SK-N-SH (cell line): Measurements from ENCODE around the gene CLEC16A.

Source experiments
- CHD2 ChIP-seq: fragments of 150-350 bp; IDR thresholded peaks from 2 replicates; pipeline ENCODE4 v1.6.1; 2018; ENCODE audit warnings: low read length; ENCODE audit not compliant: partially characterized antibody
- ELF1 ChIP-seq: IDR thresholded peaks from 2 replicates; pipeline ENCODE4 v1.4.0; 2012
- MAX ChIP-seq: IDR thresholded peaks from 2 replicates; pipeline ENCODE4 v1.4.0; 2012; ENCODE audit warnings: low read depth
- POLR2AphosphoS5 ChIP-seq: IDR thresholded peaks from 2 replicates; pipeline ENCODE4 v1.6.1; 2012; ENCODE audit warnings: low read depth, low read length
- RAD21 ChIP-seq: IDR thresholded peaks from 2 replicates; pipeline ENCODE4 v1.6.1; 2012; ENCODE audit warnings: mild to moderate bottlenecking, low read length
- RFX5 ChIP-seq: IDR thresholded peaks from 2 replicates; pipeline ENCODE4 v1.6.1; 2012; ENCODE audit warnings: mild to moderate bottlenecking, improper control_type of control experiment, low read length
- SMC3 ChIP-seq: IDR thresholded peaks from 2 replicates; pipeline ENCODE4 v1.6.1; 2012; ENCODE audit warnings: low read depth, low read length, improper control_type of control experiment
- TCF12 ChIP-seq: IDR thresholded peaks from 2 replicates; pipeline ENCODE4 v1.4.0; 2012
- ZBTB33 ChIP-seq: IDR thresholded peaks from 2 replicates; pipeline ENCODE4 v1.4.0; 2012; ENCODE audit warnings: low read depth, borderline replicate concordance
- TF ChIP-seq, protein P1 (sequence below): fragments of 200-600 bp; sonication (generic); IDR thresholded peaks from 2 replicates; pipeline ENCODE4 v1.6.1; 2017; ENCODE audit warnings: antibody characterized with exemption, mild to moderate bottlenecking, moderate library complexity
- TF ChIP-seq, protein P2 (sequence below): fragments of 150-350 bp; IDR thresholded peaks from 2 replicates; pipeline ENCODE4 v1.6.1; 2017; ENCODE audit warnings: antibody characterized with exemption, low read length, low read depth, borderline replicate concordance

GRCh38 chr16:11211061-11211976 is 267.0 kb downstream of the CLEC16A start:
- TF ChIP-seq, protein P1, sequence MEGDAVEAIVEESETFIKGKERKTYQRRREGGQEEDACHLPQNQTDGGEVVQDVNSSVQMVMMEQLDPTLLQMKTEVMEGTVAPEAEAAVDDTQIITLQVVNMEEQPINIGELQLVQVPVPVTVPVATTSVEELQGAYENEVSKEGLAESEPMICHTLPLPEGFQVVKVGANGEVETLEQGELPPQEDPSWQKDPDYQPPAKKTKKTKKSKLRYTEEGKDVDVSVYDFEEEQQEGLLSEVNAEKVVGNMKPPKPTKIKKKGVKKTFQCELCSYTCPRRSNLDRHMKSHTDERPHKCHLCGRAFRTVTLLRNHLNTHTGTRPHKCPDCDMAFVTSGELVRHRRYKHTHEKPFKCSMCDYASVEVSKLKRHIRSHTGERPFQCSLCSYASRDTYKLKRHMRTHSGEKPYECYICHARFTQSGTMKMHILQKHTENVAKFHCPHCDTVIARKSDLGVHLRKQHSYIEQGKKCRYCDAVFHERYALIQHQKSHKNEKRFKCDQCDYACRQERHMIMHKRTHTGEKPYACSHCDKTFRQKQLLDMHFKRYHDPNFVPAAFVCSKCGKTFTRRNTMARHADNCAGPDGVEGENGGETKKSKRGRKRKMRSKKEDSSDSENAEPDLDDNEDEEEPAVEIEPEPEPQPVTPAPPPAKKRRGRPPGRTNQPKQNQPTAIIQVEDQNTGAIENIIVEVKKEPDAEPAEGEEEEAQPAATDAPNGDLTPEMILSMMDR, result no peak
- TF ChIP-seq MAX (no peak), POLR2AphosphoS5 (no peak), SMC3 (no peak), RFX5 (no peak), ELF1 (no peak), TCF12 (no peak), RAD21 (no peak), CHD2 (no peak), ZBTB33 (no peak)
- TF ChIP-seq, protein P2, sequence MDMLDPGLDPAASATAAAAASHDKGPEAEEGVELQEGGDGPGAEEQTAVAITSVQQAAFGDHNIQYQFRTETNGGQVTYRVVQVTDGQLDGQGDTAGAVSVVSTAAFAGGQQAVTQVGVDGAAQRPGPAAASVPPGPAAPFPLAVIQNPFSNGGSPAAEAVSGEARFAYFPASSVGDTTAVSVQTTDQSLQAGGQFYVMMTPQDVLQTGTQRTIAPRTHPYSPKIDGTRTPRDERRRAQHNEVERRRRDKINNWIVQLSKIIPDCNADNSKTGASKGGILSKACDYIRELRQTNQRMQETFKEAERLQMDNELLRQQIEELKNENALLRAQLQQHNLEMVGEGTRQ, result no peak
